GM19467 (cell line): Measurements from ENCODE around the gene SLC5A11.

ENCODE experiments used
- ATAC-seq: cut with Tn5 transposase; IDR thresholded peaks from one replicate; pipeline ENCODE4 v1.9.1; 2021; ENCODE audit warnings: mild to moderate bottlenecking, moderate library complexity; ENCODE audit not compliant: unreplicated experiment

Gene SLC5A11

GRCh38 chr16:24915576-24915975 is 69.8 kb downstream of the SLC5A11 start:
- ATAC-seq = no peak

DNA sequence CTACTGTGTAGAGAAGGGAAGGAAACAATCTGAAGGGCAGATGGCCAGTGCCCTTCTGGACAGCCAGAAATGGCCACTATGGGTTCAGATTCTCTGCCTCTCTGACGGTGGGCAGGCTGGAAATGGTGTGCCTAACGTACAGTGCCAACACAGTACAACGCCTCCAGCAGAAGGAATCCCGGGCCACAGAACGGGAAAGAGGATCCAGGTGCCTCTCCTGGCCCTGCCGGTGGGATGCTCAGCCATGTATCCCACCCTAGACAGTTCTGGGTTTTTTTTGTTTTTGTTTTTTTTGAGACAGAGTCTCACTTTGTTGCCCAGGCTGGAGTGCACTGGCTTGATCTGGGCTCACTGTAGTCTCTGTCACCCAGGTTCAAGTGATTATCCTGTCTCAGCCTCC is 71.5 kb downstream of the SLC5A11 start:
- no peak for ATAC-seq

DNA sequence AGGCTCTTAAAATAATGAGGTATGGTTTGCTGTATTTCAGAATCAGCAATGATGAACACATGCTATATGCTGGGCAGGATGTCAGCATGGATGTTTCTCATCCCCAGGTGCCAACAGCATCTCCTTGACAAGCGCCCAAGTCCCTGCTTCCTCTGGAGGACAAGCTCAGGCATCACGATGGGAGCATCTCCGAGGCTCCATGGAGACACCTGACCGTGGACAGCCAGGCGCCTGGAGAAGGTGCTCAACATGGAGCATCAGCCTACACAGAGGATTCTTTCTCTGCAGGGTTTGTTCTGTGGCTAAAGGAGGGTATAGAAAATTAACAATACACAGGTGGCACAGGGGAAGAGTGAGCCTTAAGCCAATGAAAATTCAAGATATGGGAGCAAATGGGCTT is 72.1 kb downstream of the SLC5A11 start:
- no peak for ATAC-seq

GRCh38 chr16:24918641-24919040 is 72.9 kb downstream of the SLC5A11 start:
- ATAC-seq = no peak

DNA sequence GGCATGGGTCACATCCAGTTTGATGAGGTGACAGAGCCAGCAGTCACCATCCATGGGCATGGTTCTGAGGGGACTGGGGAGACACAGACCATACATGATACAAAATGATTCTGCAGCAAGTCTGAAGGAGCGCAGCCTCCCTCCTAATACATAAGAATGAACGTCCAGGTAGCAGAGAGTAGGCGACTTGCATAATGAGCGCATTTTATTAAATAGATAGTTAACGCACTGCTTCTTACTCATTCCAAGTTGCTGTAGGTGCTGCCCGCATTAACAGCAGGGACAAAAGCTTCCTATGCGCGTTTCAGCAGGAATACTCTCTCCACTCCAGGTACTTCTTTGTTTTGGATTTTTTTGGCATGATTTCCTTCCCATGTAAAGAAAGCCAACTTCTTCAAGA is 73.8 kb downstream of the SLC5A11 start:
- no peak for ATAC-seq

DNA sequence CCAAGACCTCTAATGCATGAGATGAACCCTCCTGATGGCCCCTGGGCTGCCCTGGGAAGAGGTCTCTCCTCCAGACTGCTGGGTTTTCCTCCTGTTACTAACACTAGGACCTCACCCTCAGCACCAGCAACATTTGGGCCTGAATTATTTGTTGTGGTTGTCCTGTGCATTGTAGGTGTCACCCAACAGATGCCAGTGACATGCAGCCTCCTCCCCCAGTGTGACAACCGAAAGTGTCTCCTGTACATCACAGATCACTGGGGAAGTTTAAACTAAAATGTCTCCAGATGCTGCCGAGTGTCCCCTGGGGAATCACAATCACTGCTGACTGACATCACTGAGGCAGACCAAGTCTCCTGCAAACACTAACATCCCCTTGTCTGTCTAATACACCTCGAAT is 74.8 kb downstream of the SLC5A11 start:
- ATAC-seq = no peak

DNA sequence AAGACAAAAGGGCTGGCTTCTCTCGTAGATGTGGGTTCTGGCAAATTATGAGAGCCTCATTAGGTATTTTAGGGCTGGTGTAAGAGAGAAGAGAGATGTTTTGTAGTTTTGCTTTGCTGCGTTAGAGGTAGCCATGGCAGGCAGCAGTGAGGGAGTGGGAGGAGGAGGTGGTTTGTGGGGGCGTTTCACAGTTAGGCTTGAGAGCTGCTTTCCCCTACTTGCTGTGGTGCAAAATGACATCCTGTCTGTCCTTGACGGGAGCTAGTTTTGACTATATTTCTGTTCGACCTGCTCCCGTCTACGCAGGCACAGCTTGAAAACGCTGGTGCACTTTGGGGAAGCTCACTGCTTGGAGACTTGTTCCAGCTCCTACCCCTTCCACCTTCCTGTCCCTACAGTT is 75.5 kb downstream of the SLC5A11 start:
- ATAC-seq = no peak

- no peak for ATAC-seq
Observed at GRCh38 chr16:24925163-24925562, 79.4 kb downstream of the SLC5A11 start.

- ATAC-seq = no peak
Observed at GRCh38 chr16:24929409-24929808, 83.6 kb downstream of the SLC5A11 start.

GRCh38 chr16:24930440-24930839 is 84.7 kb downstream of the SLC5A11 start:
- no peak for ATAC-seq

DNA sequence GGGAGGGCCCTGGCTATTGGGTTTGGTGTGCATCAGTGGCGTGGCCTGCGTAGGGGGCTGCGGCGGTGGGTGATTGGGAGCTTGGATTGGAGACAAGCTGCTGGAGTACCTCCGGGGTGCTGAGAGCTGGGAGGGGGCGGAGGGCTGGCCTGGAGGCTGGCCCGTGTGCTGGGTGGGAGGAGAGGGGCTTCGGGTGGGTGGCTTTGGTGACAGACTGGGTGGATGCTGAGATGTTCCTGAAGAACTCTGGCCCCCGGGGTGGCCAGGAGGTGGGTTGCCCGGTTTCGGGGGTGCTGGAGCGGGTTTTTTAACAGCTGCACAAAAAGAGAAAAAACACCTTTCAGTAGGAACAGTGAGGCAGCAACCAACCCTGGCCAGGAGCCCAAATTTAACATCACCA is 85.3 kb downstream of the SLC5A11 start:
- no peak for ATAC-seq

DNA sequence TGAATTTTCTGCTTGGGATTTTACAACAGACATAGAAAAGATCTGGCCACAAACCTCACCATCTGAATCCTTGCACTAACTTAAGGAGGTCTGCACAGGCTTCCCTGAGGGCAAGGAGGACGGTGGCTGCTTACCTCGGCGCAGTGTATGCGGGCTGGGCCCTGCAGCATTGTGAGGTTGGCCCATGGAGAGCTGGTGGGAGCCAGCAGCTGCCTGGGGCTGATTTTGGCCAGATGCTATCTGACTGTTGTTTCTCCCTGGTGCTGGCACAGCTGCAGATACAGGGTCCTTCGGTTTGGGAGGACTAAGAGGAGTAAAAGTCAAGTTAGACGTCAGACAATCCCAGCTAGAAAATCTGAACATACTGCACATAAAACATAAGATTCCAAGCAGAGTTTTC is 89.6 kb downstream of the SLC5A11 start:
- ATAC-seq = no peak

GRCh38 chr16:24936151-24936550 is 90.4 kb downstream of the SLC5A11 start:
- ATAC-seq = no peak

DNA sequence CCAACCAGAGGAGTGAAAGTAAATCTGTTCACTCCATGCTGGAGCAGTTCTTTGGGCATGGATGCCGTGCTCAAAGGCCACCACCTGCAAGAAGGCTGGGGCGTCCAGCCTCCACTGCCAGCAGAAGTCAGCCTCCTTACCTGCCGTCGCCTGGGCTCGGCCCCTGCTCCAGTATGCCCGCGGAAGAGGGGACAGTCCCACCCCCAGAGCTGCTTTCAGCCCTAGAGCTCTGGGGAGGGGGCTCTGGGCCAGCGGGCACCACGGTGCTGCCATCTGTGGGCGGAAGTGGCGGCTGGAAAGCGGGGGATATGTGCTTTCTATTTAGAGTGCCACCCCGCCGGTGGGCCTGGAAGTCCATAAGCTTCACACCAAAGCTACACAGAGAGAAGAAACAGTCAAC is 93.5 kb downstream of the SLC5A11 start:
- ATAC-seq = no peak

GRCh38 chr16:24939738-24940137 is 94.0 kb downstream of the SLC5A11 start:
- no peak for ATAC-seq

GRCh38 chr16:24943471-24943870 is 97.7 kb downstream of the SLC5A11 start:
- ATAC-seq = no peak

- no peak for ATAC-seq
Observed at GRCh38 chr16:24944206-24944605, 98.4 kb downstream of the SLC5A11 start.

- no peak for ATAC-seq
Observed at GRCh38 chr16:24946155-24946554, 100.4 kb downstream of the SLC5A11 start.

GRCh38 chr16:24950275-24950674 is 104.5 kb downstream of the SLC5A11 start:
- no peak for ATAC-seq

DNA sequence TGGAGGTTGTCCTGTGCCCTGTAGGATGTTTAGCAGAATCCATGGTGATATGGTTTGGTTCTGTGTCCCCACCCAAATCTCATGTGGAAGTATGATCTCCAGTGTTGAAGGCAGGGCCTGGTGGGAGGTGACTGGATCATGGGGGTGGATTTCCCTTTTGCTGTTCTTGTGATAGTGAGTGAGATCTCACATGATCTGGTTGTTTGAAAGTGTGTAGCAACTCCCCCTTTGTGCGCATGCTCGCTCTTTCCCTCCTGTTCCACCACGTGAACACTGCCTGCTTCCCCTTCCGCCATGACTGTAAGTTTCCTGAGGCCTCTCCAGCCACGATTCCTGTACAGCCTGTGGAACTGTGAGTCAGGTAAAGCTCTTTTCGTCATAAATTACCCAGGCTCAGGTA is 107.5 kb downstream of the SLC5A11 start:
- ATAC-seq = no peak

DNA sequence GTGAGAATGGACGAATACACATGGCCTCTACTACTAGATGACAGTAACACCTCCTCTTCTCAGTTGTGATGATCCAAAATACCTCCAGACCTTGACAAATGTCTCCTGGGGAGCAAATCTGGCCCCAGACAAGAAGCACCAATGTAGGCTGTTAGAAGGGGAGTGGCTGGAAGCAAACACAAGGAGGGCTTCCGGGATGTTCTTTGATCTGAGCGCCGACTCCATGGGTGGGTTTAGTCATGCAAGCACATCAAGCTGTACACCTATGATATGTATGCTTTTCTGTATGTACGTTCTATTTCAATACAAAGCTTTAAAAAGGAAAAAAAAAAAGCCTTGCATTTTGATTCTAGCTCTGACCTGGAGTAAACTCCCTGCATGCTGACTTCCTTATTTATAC is 108.0 kb downstream of the SLC5A11 start:
- no peak for ATAC-seq

DNA sequence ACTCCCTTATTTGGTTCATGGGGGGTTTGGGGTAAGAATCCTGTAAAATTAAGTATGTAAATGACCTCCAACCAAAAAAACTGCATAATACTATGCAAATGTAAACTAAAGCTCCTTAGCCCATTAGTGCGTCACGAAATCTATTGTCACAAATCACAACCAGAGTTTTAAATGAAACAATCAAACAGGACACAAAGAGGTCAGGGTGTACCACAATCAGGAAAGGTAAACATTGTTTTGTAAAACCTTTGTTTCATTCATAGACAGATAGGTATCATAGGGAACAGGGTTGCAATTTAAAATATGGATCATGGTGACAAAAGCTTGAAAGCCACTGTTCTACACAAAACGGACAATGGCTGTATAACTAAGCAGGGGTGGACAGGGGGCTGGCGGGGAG is 108.4 kb downstream of the SLC5A11 start:
- ATAC-seq = no peak

DNA sequence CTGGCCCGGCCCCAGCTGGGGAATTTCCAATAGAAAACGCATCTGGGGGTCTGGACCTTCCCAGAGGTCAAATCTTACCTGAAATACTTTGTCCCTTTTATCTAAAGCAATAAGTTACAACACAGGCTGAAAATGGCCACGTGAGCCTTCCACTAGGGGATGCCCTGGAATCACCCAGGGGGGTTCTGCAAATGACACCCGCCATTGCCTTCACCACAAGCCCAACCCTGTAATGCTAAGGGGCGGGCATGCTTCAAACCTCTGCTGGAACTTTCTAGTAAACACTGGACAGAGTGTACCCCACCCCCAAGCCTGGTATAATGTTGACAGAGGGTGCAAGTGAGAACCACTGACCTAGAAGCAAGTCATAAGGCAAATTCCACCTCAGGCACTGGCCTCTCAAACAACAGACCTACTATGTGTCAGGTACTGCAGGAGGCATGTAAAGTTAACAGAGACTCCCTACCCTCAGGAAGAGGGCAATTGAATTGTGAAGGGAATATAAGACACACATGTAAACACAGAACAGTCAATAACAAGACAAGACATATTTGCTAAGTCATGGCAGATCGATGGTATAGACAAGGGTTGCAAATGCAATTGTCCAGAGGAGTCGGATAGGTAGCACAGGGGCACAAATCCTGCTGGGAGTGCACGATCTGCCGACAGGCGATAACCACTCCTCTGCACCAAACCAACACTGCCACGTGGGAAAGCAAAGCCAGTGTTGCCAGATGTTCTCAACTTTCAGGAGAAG is 110.4 kb downstream of the SLC5A11 start:
- ATAC-seq = no peak
